HG03103 (cell line): Measurements from ENCODE around the gene NAT9.

Experiments
- ATAC-seq: cut with Tn5 transposase; IDR thresholded peaks from one replicate; pipeline ENCODE4 v1.9.1; 2021; ENCODE audit warnings: low read depth; ENCODE audit not compliant: unreplicated experiment

The NAT9 gene

DNA sequence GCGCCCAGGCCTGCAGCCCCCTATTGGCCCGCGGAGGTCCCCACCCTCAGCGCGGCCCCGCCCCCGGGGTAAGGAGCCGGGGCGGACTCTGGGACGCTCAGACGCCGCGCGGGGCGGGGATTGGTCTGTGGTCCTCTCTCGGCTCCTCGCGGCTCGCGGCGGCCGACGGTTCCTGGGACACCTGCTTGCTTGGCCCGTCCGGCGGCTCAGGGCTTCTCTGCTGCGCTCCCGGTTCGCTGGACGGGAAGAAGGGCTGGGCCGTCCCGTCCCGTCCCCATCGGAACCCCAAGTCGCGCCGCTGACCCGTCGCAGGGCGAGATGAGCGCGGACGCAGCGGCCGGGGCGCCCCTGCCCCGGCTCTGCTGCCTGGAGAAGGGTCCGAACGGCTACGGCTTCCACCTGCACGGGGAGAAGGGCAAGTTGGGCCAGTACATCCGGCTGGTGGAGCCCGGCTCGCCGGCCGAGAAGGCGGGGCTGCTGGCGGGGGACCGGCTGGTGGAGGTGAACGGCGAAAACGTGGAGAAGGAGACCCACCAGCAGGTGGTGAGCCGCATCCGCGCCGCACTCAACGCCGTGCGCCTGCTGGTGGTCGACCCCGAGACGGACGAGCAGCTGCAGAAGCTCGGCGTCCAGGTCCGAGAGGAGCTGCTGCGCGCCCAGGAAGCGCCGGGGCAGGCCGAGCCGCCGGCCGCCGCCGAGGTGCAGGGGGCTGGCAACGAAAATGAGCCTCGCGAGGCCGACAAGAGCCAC is 27.4 kb downstream of the NAT9 start, which contains the start of gene NHERF1:
NHERF1 (plus strand) TSS at position 100 of the 750 bp plus-strand sequence; CDS start at position 319, 219 bp downstream.
- peak; percentile 83 for ATAC-seq

DNA sequence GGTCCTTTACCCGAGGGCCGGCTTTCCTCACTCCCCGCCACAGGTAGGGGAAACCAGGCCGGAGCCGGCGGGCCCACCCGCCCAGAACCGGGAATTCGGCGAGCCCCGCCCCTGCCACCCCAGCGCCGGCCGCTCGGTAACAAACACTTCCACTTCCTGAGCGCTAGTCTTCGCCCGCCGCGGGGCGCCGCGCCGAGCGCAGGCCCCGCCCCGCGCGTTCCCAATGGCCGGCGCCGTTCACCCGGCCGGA is 27.9 kb downstream of the NAT9 start:
- ATAC-seq: no peak

DNA sequence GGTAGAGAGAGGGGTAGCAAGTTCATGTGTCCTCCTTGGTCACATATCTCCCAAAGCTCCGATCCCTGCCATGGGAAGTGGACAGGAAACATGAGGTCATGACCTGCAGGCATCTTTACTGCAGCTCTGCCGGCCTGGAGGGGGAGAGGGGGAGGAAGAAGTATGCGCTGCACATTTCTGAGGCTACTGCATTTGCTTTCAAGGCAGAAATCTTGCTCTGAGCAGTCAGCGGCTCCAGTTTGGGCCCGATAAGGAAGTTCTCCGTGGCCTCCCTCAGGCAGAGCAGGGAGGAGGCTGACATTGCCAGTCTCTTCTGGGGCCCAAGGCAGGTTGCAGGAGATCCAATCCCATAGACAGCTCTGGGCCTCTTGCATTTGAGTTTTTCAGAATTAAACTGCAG is 29.2 kb downstream of the NAT9 start:
- ATAC-seq: no peak

DNA sequence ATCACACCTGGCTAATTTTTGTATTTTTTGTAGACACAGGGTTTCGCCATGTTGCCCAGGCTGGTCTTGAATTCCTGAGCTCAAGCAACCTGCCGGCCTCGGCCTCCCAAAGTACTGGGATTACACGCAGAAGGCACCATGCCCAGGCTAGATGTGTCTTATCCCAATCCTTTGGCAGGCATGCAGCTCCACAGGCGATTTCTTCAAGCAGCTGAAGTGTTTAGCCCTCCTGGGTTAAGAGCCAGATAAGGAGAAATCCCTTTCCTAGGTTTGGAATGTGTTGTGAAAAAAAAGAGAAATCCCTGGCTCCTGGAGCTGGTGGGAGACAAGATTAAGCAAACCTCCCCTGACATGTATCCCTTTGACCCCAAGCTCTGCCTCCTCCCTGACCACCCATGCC is 29.8 kb downstream of the NAT9 start:
- no peak for ATAC-seq

DNA sequence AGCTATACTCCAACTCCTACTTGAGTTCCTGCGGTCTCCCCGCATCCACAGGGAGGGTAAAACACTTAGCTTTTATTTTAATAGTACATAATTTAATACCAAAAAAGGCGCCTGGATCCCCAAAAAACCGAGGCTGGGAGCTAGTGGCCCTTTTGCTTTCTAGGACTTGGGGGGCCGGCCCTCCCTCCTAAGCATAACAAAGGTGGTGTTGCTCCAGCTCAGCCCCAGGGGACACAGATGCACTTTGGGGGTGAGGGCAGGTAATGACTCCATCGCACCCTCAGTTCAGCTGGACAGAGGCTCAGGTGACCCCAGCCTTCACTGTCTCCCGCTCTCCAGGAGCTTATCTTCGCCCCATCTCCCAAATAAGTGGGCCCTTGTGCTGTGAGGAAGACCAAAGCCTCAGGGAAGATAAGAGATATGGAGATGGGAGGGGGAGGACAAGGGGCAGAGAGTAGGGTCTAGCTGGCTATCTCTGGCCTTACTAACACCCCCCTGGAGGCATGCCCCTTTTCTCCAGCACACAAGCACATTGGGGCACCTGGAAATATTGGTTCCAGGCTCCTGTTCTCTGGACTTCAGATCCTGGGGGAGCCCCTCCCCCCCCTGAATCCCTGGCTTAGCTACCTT is 30.5 kb downstream of the NAT9 start:
- no peak for ATAC-seq

- ATAC-seq: no peak
Observed at GRCh38 chr17:74744714-74745547, 31.2 kb downstream of the NAT9 start.

DNA sequence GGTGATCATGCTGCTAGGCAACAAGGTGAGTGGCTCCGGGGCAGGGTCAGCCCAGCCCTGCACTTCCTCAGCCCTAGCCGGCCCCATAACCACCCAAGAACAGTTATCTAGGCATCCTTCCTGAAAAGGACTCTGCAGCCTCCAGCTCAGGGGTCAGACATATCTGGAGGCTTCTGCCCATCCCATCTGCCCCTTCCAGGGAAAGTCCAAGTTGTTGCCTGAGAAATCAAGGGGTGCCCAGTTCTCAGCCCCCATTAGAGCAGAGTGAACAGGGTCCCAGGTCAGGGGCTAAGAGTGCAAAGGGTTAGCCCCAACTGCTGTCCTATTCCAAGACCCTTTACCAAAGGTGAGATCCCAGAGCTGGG is 31.8 kb downstream of the NAT9 start:
- no peak for ATAC-seq

DNA sequence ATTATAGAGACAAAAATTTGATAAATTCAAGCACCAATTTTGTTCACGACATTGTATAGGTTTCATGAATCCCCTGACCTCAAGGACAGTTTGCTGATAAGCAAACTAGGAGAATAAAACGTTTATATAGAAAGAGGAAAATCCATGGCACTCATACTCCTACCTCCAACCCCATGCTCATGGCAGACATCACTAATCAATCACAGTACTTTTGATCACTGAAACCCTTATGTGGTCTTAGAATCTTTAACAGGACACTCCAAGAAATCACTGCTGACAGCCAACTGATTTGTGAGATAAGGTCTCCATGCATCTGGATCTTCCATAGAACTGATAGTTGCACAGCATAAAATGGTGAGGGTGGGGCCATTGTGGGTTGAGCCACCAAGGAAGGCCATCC is 32.4 kb downstream of the NAT9 start:
- ATAC-seq: no peak

- no peak for ATAC-seq
Observed at GRCh38 chr17:74742978-74743545, 33.1 kb downstream of the NAT9 start.

- no peak for ATAC-seq
Observed at GRCh38 chr17:74742153-74742515, 34.0 kb downstream of the NAT9 start.

DNA sequence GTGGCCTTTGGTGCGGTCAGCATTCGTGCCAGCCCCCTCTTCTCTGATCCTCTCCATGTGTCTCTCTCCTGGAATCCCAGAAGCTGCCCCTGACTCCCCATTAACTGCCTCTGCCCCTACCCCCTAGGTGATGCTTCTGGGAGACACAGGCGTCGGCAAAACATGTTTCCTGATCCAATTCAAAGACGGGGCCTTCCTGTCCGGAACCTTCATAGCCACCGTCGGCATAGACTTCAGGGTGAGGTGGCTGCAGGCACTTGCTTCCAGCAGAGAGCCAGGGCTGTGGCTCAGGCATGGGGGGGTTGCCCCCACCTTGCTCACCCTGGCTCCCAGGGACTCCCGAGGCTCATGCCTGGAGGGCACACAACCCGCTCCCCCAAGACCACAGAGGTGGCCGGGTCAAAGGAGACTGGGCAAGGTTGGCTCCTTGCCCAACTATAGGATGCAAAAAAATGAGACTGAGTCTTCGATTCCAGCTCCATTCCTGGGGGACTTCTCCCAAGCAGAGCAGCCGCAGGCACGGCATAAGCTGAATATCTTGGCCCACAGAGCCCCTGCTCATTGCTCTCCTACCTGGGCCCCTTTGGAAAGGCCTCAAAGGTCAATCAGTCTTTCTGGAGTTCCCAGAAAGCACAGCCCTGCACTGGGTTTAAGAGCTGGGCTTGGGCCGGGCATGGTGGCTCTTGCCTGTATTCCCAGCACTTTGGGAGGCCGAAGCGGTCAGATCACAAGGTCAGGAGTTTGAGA is 35.3 kb downstream of the NAT9 start:
- ATAC-seq: no peak

GRCh38 chr17:74740173-74740572 is 36.0 kb downstream of the NAT9 start:
- no peak for ATAC-seq

DNA sequence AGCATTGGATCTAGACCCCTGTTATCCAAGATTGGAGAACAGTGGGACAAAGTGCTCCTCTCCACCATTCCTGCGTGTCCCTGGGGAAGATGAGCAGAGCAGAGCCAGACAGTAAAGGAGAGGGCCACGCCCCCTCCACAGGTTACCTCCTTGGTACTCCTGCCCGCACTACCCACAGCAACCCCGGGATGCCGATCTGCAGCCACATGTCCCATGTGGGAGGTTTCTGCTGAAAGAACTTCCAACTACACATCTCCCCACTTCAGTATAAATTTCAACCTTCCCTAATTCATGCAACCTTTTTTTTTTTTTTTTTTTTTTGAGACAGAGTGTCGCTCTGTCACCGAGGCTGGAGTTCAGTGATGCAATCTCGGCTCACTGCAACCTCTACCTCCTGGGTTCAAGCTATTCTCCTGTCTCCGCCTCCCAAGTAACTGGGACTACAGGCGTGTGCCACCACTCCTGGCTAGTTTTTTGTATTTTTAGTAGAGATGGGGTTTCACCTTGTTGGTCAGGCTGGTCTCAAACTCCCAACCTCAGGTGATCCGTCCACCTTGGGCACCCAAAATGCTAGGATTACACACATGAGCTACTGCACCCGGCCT is 36.8 kb downstream of the NAT9 start:
- no peak for ATAC-seq

GRCh38 chr17:74738051-74738996 is 37.8 kb downstream of the NAT9 start:
- no peak for ATAC-seq

DNA sequence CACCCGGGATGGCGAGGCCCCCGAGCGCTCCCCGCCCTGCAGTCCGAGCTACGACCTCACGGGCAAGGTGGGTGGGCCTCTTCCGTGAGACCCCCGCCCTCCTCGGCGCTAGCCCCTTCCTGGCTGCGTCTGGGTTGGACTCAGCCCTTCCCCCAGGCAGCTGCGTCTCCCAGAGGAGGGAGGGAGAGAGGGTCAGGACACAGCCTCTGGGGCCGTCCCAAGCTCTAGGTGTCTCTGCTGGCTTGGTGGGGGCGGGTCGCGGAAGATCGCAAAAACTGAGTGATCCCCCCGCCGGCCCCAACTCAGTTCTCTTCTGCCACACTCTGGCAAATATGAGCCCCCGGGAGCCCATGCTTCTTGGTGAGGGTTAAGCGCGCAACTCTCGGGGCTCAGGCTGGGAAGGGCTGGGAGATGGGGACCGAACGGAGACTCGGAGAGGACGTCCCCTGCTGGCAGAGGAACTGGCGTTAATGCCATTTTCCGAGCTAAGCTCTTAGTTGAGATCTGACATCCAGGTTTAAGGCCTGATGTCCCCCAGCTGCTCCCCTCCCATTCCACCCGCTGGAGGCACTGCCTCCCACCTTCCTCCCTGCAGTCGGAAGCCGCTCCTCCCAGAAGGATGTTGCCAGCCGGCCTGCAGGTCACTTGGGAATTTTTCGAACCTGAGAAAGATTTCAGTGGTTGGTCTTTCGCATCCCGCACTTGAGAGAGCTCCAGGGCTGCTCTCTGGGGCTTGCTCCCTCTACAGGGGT is 38.7 kb downstream of the NAT9 start:
- ATAC-seq: no peak

- ATAC-seq: no peak
Observed at GRCh38 chr17:74736513-74737298, 39.4 kb downstream of the NAT9 start, which contains the start of gene RAB37. Gene RAB37, plus strand, starts transcription at chr17:74737256. Its CDS starts 17 bp downstream, at chr17:74737273.

GRCh38 chr17:74734256-74734655 is 41.9 kb downstream of the NAT9 start:
- no peak for ATAC-seq
